Panc1 (cell line): ENCODE results near the gene RASGRP3. TPM values are rescaled to one million over a fixed set of nuclear protein-coding genes. Genes with fewer than 3 reads are reported as not detected.

ENCODE experiments used
- ATAC-seq: fragments of 200-7000 bp; cut with Tn5 transposase; 2 replicates; pipeline ENCODE4 v1.9.1; 2020; ENCODE audit warnings: mild to moderate bottlenecking, moderate library complexity
- BruUV-seq: library from RNA; stranded (reverse); fragments of 400-500 nt; replicated peaks from 2 replicates; lab custom pipeline; 2021; lab: Mats Ljungman, UMichigan
- CTCF ChIA-PET: fragments of 300-600 bp; sonication (Branson Sonifier 250); formaldehyde crosslinking; loops from one replicate; lab custom pipeline; 2022; ENCODE audit warnings: antibody characterized with exemption; lab: Charles Lee
- POLR2A ChIA-PET: fragments of 300-600 bp; sonication (Branson Sonifier 250); formaldehyde crosslinking; loops from one replicate; lab custom pipeline; 2022; ENCODE audit warnings: antibody characterized with exemption; lab: Charles Lee
- DNase-seq: peaks from one replicate; pipeline ENCODE4 v3.0.0-alpha.2; 2010; ENCODE audit warnings: low read depth, low spot score
- H3K27ac ChIP-seq: 2 replicates; pipeline ENCODE4 v1.5.1; 2011; ENCODE audit warnings: mild to moderate bottlenecking, low read length, inconsistent platforms
- H3K27me3 ChIP-seq: fragments of 200-500 bp; sonication (Bioruptor generic); 2 replicates; pipeline ENCODE4 v1.6.0; 2014; ENCODE audit warnings: low read length, inconsistent platforms; ENCODE audit not compliant: control insufficient read depth, insufficient read depth
- H3K36me3 ChIP-seq: fragments of 200-500 bp; sonication (Bioruptor generic); 2 replicates; pipeline ENCODE4 v1.5.1; 2014; ENCODE audit warnings: inconsistent platforms, mild to moderate bottlenecking, low read length, moderate library complexity; ENCODE audit not compliant: control insufficient read depth, insufficient read depth
- H3K4me1 ChIP-seq: 2 replicates; pipeline ENCODE4 v1.5.1; 2011; ENCODE audit warnings: inconsistent platforms, mild to moderate bottlenecking, low read length, moderate library complexity; ENCODE audit not compliant: control insufficient read depth, insufficient read depth
- H3K4me3 ChIP-seq, 2 experiments: 2 replicates each; pipeline ENCODE4 v1.5.1; 2011 to 2012; ENCODE audit warnings: low read depth in 2 of 2, low read length in 2 of 2, mild to moderate bottlenecking in 2 of 2, inconsistent platforms in 1 of 2, moderate library complexity in 1 of 2
- H3K9me3 ChIP-seq: fragments of 200-500 bp; sonication (Bioruptor generic); 2 replicates; pipeline ENCODE4 v1.5.1; 2014; ENCODE audit warnings: low read depth, mild to moderate bottlenecking, inconsistent platforms, low read length, moderate library complexity; ENCODE audit not compliant: control insufficient read depth, insufficient read depth
- CTCF ChIP-seq: fragments of 450-650 bp; IDR thresholded peaks from 2 replicates; pipeline ENCODE4 v1.5.1; 2017; ENCODE audit warnings: mild to moderate bottlenecking
- POLR2AphosphoS5 ChIP-seq: IDR thresholded peaks from 2 replicates; pipeline ENCODE4 v1.6.1; 2012; ENCODE audit warnings: mild to moderate bottlenecking, low read depth, low read length, moderate library complexity
- SIN3A ChIP-seq: IDR thresholded peaks from 2 replicates; pipeline ENCODE4 v1.6.1; 2012; ENCODE audit warnings: low read depth, mild to moderate bottlenecking, low read length, moderate library complexity, borderline replicate concordance; ENCODE audit not compliant: insufficient read depth
- TCF7L2 ChIP-seq: IDR thresholded peaks from 2 replicates; pipeline ENCODE4 v1.6.1; 2011; ENCODE audit warnings: mild to moderate bottlenecking, low read depth, low read length, inconsistent platforms
- in situ Hi-C: cut with HindIII; loops from 2 replicates; pipeline ENCODE4 v1.10.0; 2016; ENCODE audit warnings: low sequenced_read_pairs, low pct_unique_long_range_greater_than_20kb
- intact Hi-C: fragments of 100-400 bp; cut with micrococcal nuclease; formaldehyde crosslinking; loops from one replicate; pipeline ENCODE4 v1.10.0; 2022; ENCODE audit not compliant: unreplicated experiment
- total RNA-seq: library from RNA; stranded (reverse); gene quantifications from one replicate; pipeline ENCODE4 v1.2.1, GENCODE V29; 2021; ENCODE audit not compliant: unreplicated experiment
- TF ChIP-seq, protein P1 (sequence below), 2 experiments: IDR thresholded peaks; 2 replicates each; pipeline ENCODE4 v1.6.1; 2011 to 2012; ENCODE audit warnings: low read depth in 2 of 2, control low read depth in 1 of 2, low read length in 1 of 2, mild to moderate bottlenecking in 1 of 2, moderate library complexity in 1 of 2; ENCODE audit not compliant: insufficient read depth in 1 of 2

Gene RASGRP3
- total RNA-seq, 1 experiment from 2014 or later = 2.6 TPM

DNA sequence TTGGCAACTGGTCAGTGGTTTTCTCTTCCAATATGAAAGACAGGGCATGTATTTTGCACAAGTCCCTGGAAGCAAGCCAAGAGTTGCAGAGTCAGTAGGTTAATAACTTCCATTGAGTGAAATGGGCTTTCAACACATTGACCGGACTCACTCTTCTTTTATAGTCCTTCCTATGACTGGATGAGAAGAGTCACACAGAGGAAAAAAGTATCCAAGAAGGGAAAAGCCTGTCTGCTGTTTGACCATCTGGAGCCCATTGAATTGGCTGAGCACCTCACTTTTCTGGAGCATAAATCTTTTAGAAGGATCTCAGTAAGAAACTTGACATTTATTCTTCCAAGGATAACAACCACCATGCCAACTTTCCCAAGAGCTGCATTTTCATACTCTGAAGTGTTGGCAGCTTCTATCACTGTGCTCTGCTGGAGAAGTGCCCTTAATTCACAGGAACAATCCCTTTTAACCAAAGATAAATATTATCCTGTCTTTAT lies 45.4 kb downstream of the RASGRP3 start:
- DNase-seq (no peak), ATAC-seq (no peak)
- H3K36me3 ChIP-seq = no peaks in the 10 kb centered on the region
- ChIA-PET POLR2A (no interaction called here), CTCF (no interaction called here)
- H3K27me3 ChIP-seq = no peaks in the 10 kb centered on the region
- BruUV-seq = no TSS peak
- no peaks in the 10 kb centered on the region for H3K9me3 ChIP-seq
- in situ Hi-C loops (no loop called here), intact Hi-C loops (no loop called here)
- no peaks in the 10 kb centered on the region for H3K4me1 ChIP-seq
- H3K4me3 ChIP-seq = no peak overlapping the region
- H3K27ac ChIP-seq = no peak overlapping the region
- TF ChIP-seq SIN3A (no peak), CTCF (no peak)

DNA sequence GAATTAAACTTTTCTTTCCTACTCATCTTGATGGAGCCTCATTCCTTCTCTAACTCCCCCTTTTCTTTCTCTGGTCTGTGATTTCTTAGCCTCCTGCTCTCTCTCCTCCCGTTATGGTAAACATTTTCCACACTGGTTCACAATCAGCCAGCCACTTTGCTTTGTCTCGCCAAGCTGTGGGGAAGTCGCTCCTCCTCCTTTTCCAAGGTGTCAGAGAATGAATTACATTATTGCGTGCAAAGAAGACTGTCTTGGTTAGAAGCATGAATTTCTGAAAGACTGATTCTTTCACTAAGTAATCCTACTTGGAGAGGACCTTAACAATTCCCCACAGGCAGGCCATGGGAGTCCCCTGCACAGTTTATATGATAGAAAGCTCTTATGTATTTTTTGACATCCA lies 46.1 kb downstream of the RASGRP3 start:
- in situ Hi-C loops = no loop called here
- no peaks in the 10 kb centered on the region for H3K4me1 ChIP-seq
- CTCF ChIA-PET = no interaction called here
- no peaks in the 10 kb centered on the region for H3K9me3 ChIP-seq
- BruUV-seq = no TSS peak
- no peaks in the 10 kb centered on the region for H3K36me3 ChIP-seq
- H3K27ac ChIP-seq = no peak overlapping the region
- POLR2A ChIA-PET = no interaction called here
- ATAC-seq = no peak
- no peak for DNase-seq
- TF ChIP-seq, protein P1, sequence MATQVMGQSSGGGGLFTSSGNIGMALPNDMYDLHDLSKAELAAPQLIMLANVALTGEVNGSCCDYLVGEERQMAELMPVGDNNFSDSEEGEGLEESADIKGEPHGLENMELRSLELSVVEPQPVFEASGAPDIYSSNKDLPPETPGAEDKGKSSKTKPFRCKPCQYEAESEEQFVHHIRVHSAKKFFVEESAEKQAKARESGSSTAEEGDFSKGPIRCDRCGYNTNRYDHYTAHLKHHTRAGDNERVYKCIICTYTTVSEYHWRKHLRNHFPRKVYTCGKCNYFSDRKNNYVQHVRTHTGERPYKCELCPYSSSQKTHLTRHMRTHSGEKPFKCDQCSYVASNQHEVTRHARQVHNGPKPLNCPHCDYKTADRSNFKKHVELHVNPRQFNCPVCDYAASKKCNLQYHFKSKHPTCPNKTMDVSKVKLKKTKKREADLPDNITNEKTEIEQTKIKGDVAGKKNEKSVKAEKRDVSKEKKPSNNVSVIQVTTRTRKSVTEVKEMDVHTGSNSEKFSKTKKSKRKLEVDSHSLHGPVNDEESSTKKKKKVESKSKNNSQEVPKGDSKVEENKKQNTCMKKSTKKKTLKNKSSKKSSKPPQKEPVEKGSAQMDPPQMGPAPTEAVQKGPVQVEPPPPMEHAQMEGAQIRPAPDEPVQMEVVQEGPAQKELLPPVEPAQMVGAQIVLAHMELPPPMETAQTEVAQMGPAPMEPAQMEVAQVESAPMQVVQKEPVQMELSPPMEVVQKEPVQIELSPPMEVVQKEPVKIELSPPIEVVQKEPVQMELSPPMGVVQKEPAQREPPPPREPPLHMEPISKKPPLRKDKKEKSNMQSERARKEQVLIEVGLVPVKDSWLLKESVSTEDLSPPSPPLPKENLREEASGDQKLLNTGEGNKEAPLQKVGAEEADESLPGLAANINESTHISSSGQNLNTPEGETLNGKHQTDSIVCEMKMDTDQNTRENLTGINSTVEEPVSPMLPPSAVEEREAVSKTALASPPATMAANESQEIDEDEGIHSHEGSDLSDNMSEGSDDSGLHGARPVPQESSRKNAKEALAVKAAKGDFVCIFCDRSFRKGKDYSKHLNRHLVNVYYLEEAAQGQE (IDR thresholded peaks at IDR 0.05; ENCODE audit: insufficient read depth in 1 of 2, low read depth in 2 of 2, low read length in 1 of 2) = no peak
- TF ChIP-seq POLR2AphosphoS5 (no peak), TCF7L2 (no peak), CTCF (no peak), SIN3A (no peak)
- no peaks in the 10 kb centered on the region for H3K27me3 ChIP-seq
- intact Hi-C loops = no loop called here
- H3K4me3 ChIP-seq = no peak overlapping the region
